ENCODE data around the gene FOXJ3. TPM values are rescaled to one million over a fixed set of nuclear protein-coding genes. Genes with fewer than 3 reads are reported as not detected.

Gene FOXJ3
- total RNA-seq, 1 donor from 2014 or later, result 59.9 TPM

- intact Hi-C loops (cut with DNase I), result no loop called here
- no peak for DNase-seq (ENCODE audit: extremely low spot score in 2 of 2)
- Histone ChIP-seq H3K4me3 (no peak overlapping the region), H3K4me1 (no peaks in the 10 kb centered on the region), H3K27ac (no peak overlapping the region), H3K27me3 (no peaks in the 10 kb centered on the region), H3K9me3 (no peaks in the 10 kb centered on the region), H3K36me3 (no peaks in the 10 kb centered on the region)
- TF ChIP-seq, protein P1, sequence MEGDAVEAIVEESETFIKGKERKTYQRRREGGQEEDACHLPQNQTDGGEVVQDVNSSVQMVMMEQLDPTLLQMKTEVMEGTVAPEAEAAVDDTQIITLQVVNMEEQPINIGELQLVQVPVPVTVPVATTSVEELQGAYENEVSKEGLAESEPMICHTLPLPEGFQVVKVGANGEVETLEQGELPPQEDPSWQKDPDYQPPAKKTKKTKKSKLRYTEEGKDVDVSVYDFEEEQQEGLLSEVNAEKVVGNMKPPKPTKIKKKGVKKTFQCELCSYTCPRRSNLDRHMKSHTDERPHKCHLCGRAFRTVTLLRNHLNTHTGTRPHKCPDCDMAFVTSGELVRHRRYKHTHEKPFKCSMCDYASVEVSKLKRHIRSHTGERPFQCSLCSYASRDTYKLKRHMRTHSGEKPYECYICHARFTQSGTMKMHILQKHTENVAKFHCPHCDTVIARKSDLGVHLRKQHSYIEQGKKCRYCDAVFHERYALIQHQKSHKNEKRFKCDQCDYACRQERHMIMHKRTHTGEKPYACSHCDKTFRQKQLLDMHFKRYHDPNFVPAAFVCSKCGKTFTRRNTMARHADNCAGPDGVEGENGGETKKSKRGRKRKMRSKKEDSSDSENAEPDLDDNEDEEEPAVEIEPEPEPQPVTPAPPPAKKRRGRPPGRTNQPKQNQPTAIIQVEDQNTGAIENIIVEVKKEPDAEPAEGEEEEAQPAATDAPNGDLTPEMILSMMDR (IDR thresholded peaks at IDR 0.05), result no peak
- TF ChIP-seq POLR2A (IDR thresholded peaks at IDR 0.05), result no peak
- TF ChIP-seq POLR2AphosphoS5 (IDR thresholded peaks at IDR 0.05; ENCODE audit: insufficient read depth in 1 of 2, low read depth in 1 of 2), result no peak
Measured at GRCh38 chr1:42135426-42135825, 199.6 kb downstream of the FOXJ3 start.

DNA sequence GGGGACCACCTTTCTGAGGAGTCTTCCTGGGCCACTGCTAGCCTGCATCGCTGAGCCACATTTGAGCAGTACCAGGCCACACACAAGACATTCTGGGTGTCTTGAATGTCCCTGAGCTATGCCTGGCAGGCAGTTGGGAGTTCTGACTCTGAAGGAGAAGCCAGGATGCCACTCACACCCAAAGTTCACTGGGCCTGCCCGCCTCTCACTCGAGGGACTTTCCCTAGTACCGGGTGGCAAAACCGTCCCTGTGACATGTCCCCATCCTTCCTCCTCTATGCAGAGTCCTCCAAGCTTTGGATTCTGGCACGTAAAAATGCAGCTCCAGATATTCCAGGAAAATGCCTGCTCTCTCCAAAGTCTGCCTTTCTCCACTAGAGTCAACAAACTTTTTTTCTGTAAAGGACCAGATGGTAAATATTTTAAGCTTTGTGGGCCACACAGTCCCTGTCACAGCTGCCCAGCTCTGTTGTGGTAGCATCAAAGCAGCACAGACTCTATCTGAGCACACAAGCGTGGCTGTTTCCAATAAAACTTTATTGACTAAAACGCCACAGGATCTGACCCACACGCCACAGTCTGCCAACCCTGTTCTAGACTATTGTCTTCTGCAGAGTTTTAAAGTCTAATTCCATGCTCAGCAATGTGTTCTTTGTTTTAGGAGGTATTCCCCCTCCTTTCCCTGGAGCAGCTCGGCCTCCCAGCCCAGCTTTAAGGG, 201.1 kb downstream of the FOXJ3 start:
- DNase-seq (ENCODE audit: extremely low spot score in 2 of 2), result no peak

GRCh38 chr1:42133390-42133789, 201.6 kb downstream of the FOXJ3 start:
- no peaks in the 10 kb centered on the region for H3K9me3 ChIP-seq
- no peaks in the 10 kb centered on the region for H3K36me3 ChIP-seq
- H3K27me3 ChIP-seq, result no peaks in the 10 kb centered on the region
- intact Hi-C loops (cut with DNase I), result no loop called here
- TF ChIP-seq POLR2A (IDR thresholded peaks at IDR 0.05) (no peak), POLR2AphosphoS5 (IDR thresholded peaks at IDR 0.05; ENCODE audit: insufficient read depth in 1 of 2, low read depth in 1 of 2) (no peak)
- TF ChIP-seq, protein P1 (IDR thresholded peaks at IDR 0.05), result no peak
- DNase-seq (ENCODE audit: extremely low spot score in 2 of 2), result no peak
- no peaks in the 10 kb centered on the region for H3K4me1 ChIP-seq
- no peak overlapping the region for H3K27ac ChIP-seq
- no peak overlapping the region for H3K4me3 ChIP-seq

More for the DNA sequence above, 201.1 kb downstream of the FOXJ3 start:
- Histone ChIP-seq H3K27ac (no peak overlapping the region), H3K4me1 (no peaks in the 10 kb centered on the region), H3K4me3 (no peak overlapping the region), H3K9me3 (no peaks in the 10 kb centered on the region), H3K27me3 (no peaks in the 10 kb centered on the region), H3K36me3 (no peaks in the 10 kb centered on the region)
- intact Hi-C loops (cut with DNase I), result no loop called here
- TF ChIP-seq POLR2A (IDR thresholded peaks at IDR 0.05), result no peak
- no peak for TF ChIP-seq POLR2AphosphoS5 (IDR thresholded peaks at IDR 0.05; ENCODE audit: insufficient read depth in 1 of 2, low read depth in 1 of 2)
- TF ChIP-seq, protein P1 (IDR thresholded peaks at IDR 0.05), result no peak

DNA sequence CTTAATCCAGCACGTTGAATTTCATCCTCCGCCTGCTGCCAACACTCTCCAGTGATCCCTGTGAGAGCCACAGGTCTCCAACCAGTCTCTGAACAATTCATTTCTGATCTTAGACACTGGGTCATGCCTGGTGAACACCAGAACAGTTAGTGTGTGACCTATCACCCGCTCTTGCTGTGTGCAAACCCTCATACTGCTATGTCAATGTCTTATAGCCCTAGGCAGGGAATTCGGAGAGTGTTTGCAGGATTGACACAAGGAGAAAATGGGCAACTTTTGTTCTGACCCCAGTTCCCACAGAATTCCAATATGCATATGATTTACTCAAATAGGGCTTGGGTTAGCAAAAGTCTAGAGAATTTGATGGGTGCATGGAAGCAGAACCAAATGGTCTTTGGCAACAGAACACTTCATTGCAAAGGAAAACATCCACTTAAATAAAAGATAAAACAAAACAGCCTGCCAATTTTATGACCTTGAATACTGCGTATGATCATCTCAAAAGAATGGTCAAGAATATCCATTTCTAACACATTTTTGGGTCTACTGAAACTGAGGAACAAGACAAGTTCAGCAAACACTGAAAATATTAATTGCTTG, 204.9 kb downstream of the FOXJ3 start:
- H3K27ac ChIP-seq, result no peak overlapping the region
- H3K4me1 ChIP-seq, result no peaks in the 10 kb centered on the region
- intact Hi-C loops (cut with DNase I), result no loop called here
- no peak overlapping the region for H3K4me3 ChIP-seq
- H3K27me3 ChIP-seq, result no peaks in the 10 kb centered on the region
- H3K36me3 ChIP-seq, result no peaks in the 10 kb centered on the region
- no peak for DNase-seq (ENCODE audit: extremely low spot score in 2 of 2)
- H3K9me3 ChIP-seq, result no peaks in the 10 kb centered on the region
- TF ChIP-seq, protein P1 (IDR thresholded peaks at IDR 0.05), result no peak
- no peak for TF ChIP-seq POLR2AphosphoS5 (IDR thresholded peaks at IDR 0.05; ENCODE audit: insufficient read depth in 1 of 2, low read depth in 1 of 2)
- no peak for TF ChIP-seq POLR2A (IDR thresholded peaks at IDR 0.05)

GRCh38 chr1:42128964-42129363, 206.1 kb downstream of the FOXJ3 start:
- intact Hi-C loops (cut with DNase I), result no loop called here
- Histone ChIP-seq H3K9me3 (no peaks in the 10 kb centered on the region), H3K27ac (no peak overlapping the region), H3K27me3 (no peaks in the 10 kb centered on the region), H3K36me3 (no peaks in the 10 kb centered on the region), H3K4me3 (no peak overlapping the region), H3K4me1 (no peaks in the 10 kb centered on the region)
- TF ChIP-seq POLR2AphosphoS5 (IDR thresholded peaks at IDR 0.05; ENCODE audit: insufficient read depth in 1 of 2, low read depth in 1 of 2) (no peak), POLR2A (IDR thresholded peaks at IDR 0.05) (no peak)
- TF ChIP-seq, protein P1 (IDR thresholded peaks at IDR 0.05), result no peak
- DNase-seq (ENCODE audit: extremely low spot score in 2 of 2), result no peak

All from vagina (tissue), 2 donors.